Activated B cell treated with CpG ODN at 0.5 μM for 24 hours (primary cell): Measurements from ENCODE around the gene ZFP62. TPM values are rescaled to one million over a fixed set of nuclear protein-coding genes. Genes with fewer than 3 reads are reported as not detected.

ENCODE experiments used
- ATAC-seq: fragments of 200-7000 bp; cut with Tn5 transposase; one replicate; pipeline ENCODE4 v1.10.0; 2021; ENCODE audit warnings: low read depth, mild to moderate bottlenecking, moderate library complexity
- CTCF ChIA-PET: fragments of 350-600 bp; sonication (Branson Sonifier 250); formaldehyde crosslinking; loops from one replicate; lab custom pipeline; 2021; ENCODE audit warnings: antibody characterized with exemption; lab: Charles Lee
- POLR2A ChIA-PET: fragments of 350-600 bp; sonication (Branson Sonifier 250); formaldehyde crosslinking; loops from one replicate; lab custom pipeline; 2021; ENCODE audit warnings: antibody characterized with exemption; lab: Charles Lee
- DNase-seq: peaks from one replicate; pipeline ENCODE4 v3.0.0; 2022
- H3K27ac Mint-ChIP-seq: one replicate; pipeline ENCODE4 v1.8.0; 2020; ENCODE audit warnings: mixed read lengths
- H3K27me3 Mint-ChIP-seq: one replicate; pipeline ENCODE4 v1.8.0; 2021; ENCODE audit warnings: mixed read lengths
- H3K36me3 Mint-ChIP-seq: one replicate; pipeline ENCODE4 v1.8.0; 2021; ENCODE audit warnings: low read depth, mixed read lengths
- H3K4me1 Mint-ChIP-seq: one replicate; pipeline ENCODE4 v1.8.0; 2021; ENCODE audit warnings: mixed read lengths
- H3K4me3 Mint-ChIP-seq: one replicate; pipeline ENCODE4 v1.8.0; 2020; ENCODE audit warnings: mild to moderate bottlenecking, mixed read lengths
- H3K9me3 Mint-ChIP-seq: one replicate; pipeline ENCODE4 v1.8.0; 2020; ENCODE audit warnings: mixed read lengths
- CTCF ChIP-seq: fragments of 200-600 bp; IDR thresholded peaks from one replicate; pipeline ENCODE4 v1.8.0; 2022; ENCODE audit warnings: antibody characterized with exemption, mild to moderate bottlenecking
- intact Hi-C: fragments of 100-400 bp; cut with micrococcal nuclease; formaldehyde crosslinking; loops from one replicate; pipeline ENCODE4 v1.15.1; 2024
- total RNA-seq: library from RNA; stranded (reverse); gene quantifications from 2 replicates; pipeline ENCODE4 v1.2.3, GENCODE V29; 2022

The ZFP62 gene
- total RNA-seq, 1 donor from 2014 or later, result 45.6 TPM

GRCh38 chr5:180839227-180839626 is 21.8 kb downstream of the ZFP62 start:
- no peaks in the 10 kb centered on the region for H3K27me3 Mint-ChIP-seq
- peaks cover 41% of the 10 kb centered on the region for H3K36me3 Mint-ChIP-seq
- POLR2A ChIA-PET, result no interaction called here
- H3K4me1 Mint-ChIP-seq, result peaks cover 12% of the 10 kb centered on the region
- DNase-seq, result no peak
- intact Hi-C loops, result no loop called here
- ATAC-seq, result no peak
- H3K9me3 Mint-ChIP-seq, result no peaks in the 10 kb centered on the region
- TF ChIP-seq CTCF, result no peak
- CTCF ChIA-PET, result no interaction called here
- no peak overlapping the region for H3K27ac Mint-ChIP-seq
- H3K4me3 Mint-ChIP-seq, result no peak overlapping the region

GRCh38 chr5:180837478-180837877 is 23.6 kb downstream of the ZFP62 start:
- Mint-ChIP-seq H3K27me3 (no peaks in the 10 kb centered on the region), H3K27ac (no peak overlapping the region), H3K4me1 (peaks cover 27% of the 10 kb centered on the region), H3K36me3 (peaks cover 45% of the 10 kb centered on the region), H3K9me3 (no peaks in the 10 kb centered on the region), H3K4me3 (no peak overlapping the region)
- intact Hi-C loops, result no loop called here
- DNase-seq (no peak), ATAC-seq (no peak)
- TF ChIP-seq CTCF, result no peak
- ChIA-PET POLR2A (interaction anchor here (1.5 to 1.8 kb wide), 2 partner anchors 23 to 34 kb away, joined by 5 to 11 read pairs; partner anchors contain the start of gene ZFP62), CTCF (no interaction called here)

- no peak for DNase-seq
- peaks cover 54% of the 10 kb centered on the region for H3K4me1 Mint-ChIP-seq
Observed at GRCh38 chr5:180832638-180833068, 28.4 kb downstream of the ZFP62 start.

GRCh38 chr5:180831139-180832093 is 29.7 kb downstream of the ZFP62 start:
- H3K27me3 Mint-ChIP-seq, result no peaks in the 10 kb centered on the region
- ChIA-PET CTCF (interaction anchor here (0.8 to 2.1 kb wide), 7 partner anchors 13 to 361 kb away, joined by 3 to 8 read pairs (median 4); partner anchors contain the start of gene MGAT1), POLR2A (interaction anchor here (0.5 to 6.3 kb wide), 31 partner anchors 8 to 1217 kb away, joined by 3 to 240 read pairs (median 6); partner anchors contain the start of genes MGAT1, RACK1, SQSTM1 and TRIM41)
- no peak for TF ChIP-seq CTCF
- peak overlapping the region; percentile 98 for H3K27ac Mint-ChIP-seq
- DNase-seq, result peak; percentile 82
- intact Hi-C loops, result loop anchor here (1.0 kb wide), 4 partner anchors 29 to 430 kb away; partner anchors contain the start of genes MGAT1 and TRIM52
- peaks cover 2% of the 10 kb centered on the region for H3K9me3 Mint-ChIP-seq
- peaks cover 49% of the 10 kb centered on the region for H3K36me3 Mint-ChIP-seq
- peak; percentile 83 for ATAC-seq
- peak overlapping the region; percentile 98 for H3K4me3 Mint-ChIP-seq
- peaks cover 54% of the 10 kb centered on the region for H3K4me1 Mint-ChIP-seq

More at GRCh38 chr5:180832638-180833068, 28.4 kb downstream of the ZFP62 start:
- peaks cover 2% of the 10 kb centered on the region for H3K9me3 Mint-ChIP-seq
- POLR2A ChIA-PET, result interaction anchor here (0.9 to 6.3 kb wide), 9 partner anchors 9 to 357 kb away, joined by 3 to 240 read pairs (median 17); partner anchors contain the start of genes MGAT1 and ZFP62
- H3K36me3 Mint-ChIP-seq, result peaks cover 61% of the 10 kb centered on the region
- H3K27ac Mint-ChIP-seq, result peak overlapping the region; percentile 98
- H3K27me3 Mint-ChIP-seq, result no peaks in the 10 kb centered on the region
- ATAC-seq, result peak; percentile 43
- CTCF ChIA-PET, result interaction anchor here (1.5 kb wide), 2 partner anchors 19 to 48 kb away, joined by 4 to 5 read pairs; no protein-coding TSS in a partner anchor
- H3K4me3 Mint-ChIP-seq, result peak overlapping the region; percentile 98
- intact Hi-C loops, result loop anchor here (1.0 kb wide), 4 partner anchors 28 to 429 kb away; partner anchors contain the start of genes MGAT1 and TRIM52
- TF ChIP-seq CTCF, result no peak
